Ovary (tissue), 3 donors: Measurements from ENCODE around the gene SFN.
"Not testable (repeated sequence)": the region's sequence is repeated elsewhere in the genome, so short reads cannot be mapped to it uniquely, and the experiment has no call there.

ENCODE experiments used
- CTCF ChIP-seq, 3 donors: fragments of 450-650 bp in 2 of 3; fragments of 200-600 bp in 1 of 3; IDR thresholded peaks; one replicate each; pipeline versions ENCODE4 v1.5.1 to v1.8.0; 2016 to 2022; ENCODE audit warnings: antibody characterized with exemption in 3 of 3, mild to moderate bottlenecking in 1 of 3
- POLR2A ChIP-seq: fragments of 450-650 bp; IDR thresholded peaks from one replicate; pipeline ENCODE4 v1.6.1; 2017; ENCODE audit warnings: antibody characterized with exemption, mild to moderate bottlenecking, moderate library complexity
- donor health status: DM: no; HTN: no; CAD: no.

GRCh38 chr1:26837665-26838064 is 25.3 kb upstream of the SFN start:
- TF ChIP-seq POLR2A; CTCF (IDR thresholded peaks at IDR 0.05): not testable (repeated sequence)
